Measurements from ENCODE around the gene TTI1. TPM values are rescaled to one million over a fixed set of nuclear protein-coding genes. Genes with fewer than 3 reads are reported as not detected.

Gene TTI1
- total RNA-seq, 1 experiment from 2014 or later: 26.9 TPM

DNA sequence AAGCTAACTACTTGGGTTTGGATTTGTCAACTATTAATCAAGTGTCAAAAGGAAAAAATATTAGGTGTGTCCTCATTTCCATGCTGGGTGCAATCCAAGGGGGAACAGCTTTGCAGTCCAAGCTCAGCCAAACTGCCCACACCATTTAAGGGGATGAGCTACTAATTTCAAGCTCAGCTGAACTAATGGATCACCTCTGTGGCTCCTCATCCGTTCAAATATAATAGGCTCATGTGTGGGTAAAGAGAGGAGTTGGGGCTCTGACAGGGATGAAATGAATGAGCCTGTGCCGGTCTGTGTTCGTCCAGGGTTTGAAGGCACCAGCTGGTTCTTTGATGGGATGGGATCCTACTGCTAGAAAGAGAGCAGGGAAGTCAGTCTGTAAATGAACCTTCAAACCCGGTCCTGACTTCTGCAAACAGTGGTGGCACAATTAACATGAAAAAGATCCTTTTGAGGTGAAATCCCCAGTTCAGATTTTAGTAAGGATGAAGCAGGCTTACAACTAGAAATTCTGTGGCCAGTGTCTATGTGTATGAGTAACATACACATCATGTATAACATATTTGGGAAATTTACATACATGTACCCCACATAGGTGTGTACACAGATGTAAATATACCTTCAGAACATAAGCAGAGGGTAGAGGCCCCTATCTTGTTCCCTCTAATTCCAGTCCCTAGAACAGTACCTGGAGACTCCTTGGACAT is 41.9 kb downstream of the TTI1 start:
- intact Hi-C loops (cut with micrococcal nuclease): no loop called here
- Histone ChIP-seq H3K9ac (ENCODE audit: low read length) (no peak overlapping the region), H4K20me1 (ENCODE audit: insufficient read depth) (no peaks in the 10 kb centered on the region), H3K36me3 (ENCODE audit: control insufficient read depth in 1 of 2, insufficient read depth in 2 of 2, low read length in 2 of 2) (peaks cover 42 to 47% of the 10 kb centered on the region in 2 experiments; a peak in 3 of 4 replicates), H3K27me3 (ENCODE audit: insufficient read depth, low read length) (no peaks in the 10 kb centered on the region), H3K4me3 (replicated peaks in 1 of 2; ENCODE audit: low read depth in 1 of 2, low read length in 2 of 2) (no peak overlapping the region), H3K4me1 (ENCODE audit: control insufficient read depth in 1 of 2, insufficient read depth in 2 of 2, low read length in 2 of 2) (0 out of 4 replicates have a peak, but pooled peaks cover 0 to 3% of the 10 kb centered on the region in 2 experiments), H3K79me2 (ENCODE audit: insufficient read depth, low read length) (no peaks in the 10 kb centered on the region), H3K27ac (ENCODE audit: low read depth, low read length) (no peak overlapping the region), H2AFZ (ENCODE audit: low read depth, low read length, poor library complexity, severe bottlenecking) (no peak overlapping the region), H3K4me2 (ENCODE audit: low read length) (no peak overlapping the region), H3K9me2 (ENCODE audit: insufficient read depth) (no peaks in the 10 kb centered on the region), H3K9me3 (ENCODE audit: control insufficient read depth in 1 of 2, insufficient read depth in 1 of 2, low read depth in 1 of 2, low read length in 2 of 2) (no peaks in the 10 kb centered on the region)
- TF ChIP-seq ZFX (IDR thresholded peaks at IDR 0.05) (no peak), MAX (IDR thresholded peaks at IDR 0.05) (no peak), ELF1 (IDR thresholded peaks at IDR 0.05; ENCODE audit: borderline replicate concordance, low read depth) (no peak), EZH2phosphoT487 (IDR thresholded peaks at IDR 0.05; ENCODE audit: borderline replicate concordance) (no peak), REST (IDR thresholded peaks at IDR 0.05; ENCODE audit: low read depth) (no peak), SRF (IDR thresholded peaks at IDR 0.05; ENCODE audit: low read depth) (no peak)
- ChIA-PET RAD21 (ENCODE audit: low non-redundant PET in 1 of 2, low total read pairs in 2 of 2, uncharacterized antibody in 2 of 2, unreplicated experiment in 2 of 2) (no interaction called here), CTCF (interaction anchor here (1.0 kb wide), 1 partner anchor 427 kb away, joined by 5 read pairs; no protein-coding TSS in a partner anchor), POLR2A (no interaction called here)
- DNase-seq (ENCODE audit: low read depth, low spot score): no peak
- BruUV-seq (replicated peaks): no TSS peak
- ATAC-seq: no peak
